Choroid plexus epithelial cell (primary cell): ENCODE results near the gene VWA1.
"Not testable (repeated sequence)": the region's sequence is repeated elsewhere in the genome, so short reads cannot be mapped to it uniquely, and the experiment has no call there.

Source experiments
- DNase-seq: peaks from one replicate; pipeline ENCODE4 v3.0.0-alpha.2; 2010; ENCODE audit warnings: low read depth
- H3K4me3 ChIP-seq: 2 replicates; pipeline ENCODE4 v1.5.1; 2011; ENCODE audit warnings: low read depth, mild to moderate bottlenecking, control low read depth, low read length, moderate library complexity
- TF ChIP-seq, protein P1 (sequence below): conservative IDR thresholded peaks from 2 replicates; pipeline ENCODE4 v1.5.1; 2011; ENCODE audit warnings: low read depth, mild to moderate bottlenecking, control low read depth, inconsistent platforms, low read length, moderate library complexity

The VWA1 gene

DNA sequence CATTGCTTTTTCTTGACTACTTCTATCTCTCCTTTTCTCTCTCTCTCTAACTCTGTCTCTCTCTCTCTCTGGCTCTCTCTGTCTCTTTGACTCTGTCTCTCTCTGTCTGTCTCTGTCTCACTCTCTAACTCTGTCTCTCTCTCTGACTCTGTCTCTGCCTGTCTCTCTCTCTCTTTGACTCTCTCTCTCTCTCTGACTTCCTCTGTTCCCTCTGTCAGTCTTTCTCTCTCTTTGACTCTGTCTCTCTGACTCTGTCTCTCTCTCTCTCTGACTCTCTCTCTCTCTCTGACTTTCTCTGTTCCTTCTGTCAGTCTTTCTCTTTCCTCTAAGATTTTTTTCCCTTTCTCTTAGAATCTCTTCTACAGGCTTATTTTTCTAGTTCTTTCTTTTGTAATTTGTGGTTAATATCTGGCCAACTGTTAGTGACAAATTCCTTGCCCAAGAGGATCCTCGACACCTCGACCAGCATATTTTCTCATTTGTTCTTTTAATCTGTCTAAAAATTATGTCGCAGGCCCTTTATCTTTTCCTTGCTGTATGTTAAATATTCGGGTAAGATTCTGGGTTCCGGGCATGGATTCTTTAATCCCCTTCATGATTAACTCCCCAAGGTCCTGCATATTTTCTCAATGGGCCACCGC, 13.7 kb downstream of the VWA1 start, which contains the start of gene ATAD3C:
TSS of gene ATAD3C (plus strand) at position 591 of the 641 bp plus-strand sequence. CDS start 995 bp downstream, outside the sequence.
- H3K4me3 ChIP-seq = no peak within 1 kb of the TSS
- TF ChIP-seq, protein P1, sequence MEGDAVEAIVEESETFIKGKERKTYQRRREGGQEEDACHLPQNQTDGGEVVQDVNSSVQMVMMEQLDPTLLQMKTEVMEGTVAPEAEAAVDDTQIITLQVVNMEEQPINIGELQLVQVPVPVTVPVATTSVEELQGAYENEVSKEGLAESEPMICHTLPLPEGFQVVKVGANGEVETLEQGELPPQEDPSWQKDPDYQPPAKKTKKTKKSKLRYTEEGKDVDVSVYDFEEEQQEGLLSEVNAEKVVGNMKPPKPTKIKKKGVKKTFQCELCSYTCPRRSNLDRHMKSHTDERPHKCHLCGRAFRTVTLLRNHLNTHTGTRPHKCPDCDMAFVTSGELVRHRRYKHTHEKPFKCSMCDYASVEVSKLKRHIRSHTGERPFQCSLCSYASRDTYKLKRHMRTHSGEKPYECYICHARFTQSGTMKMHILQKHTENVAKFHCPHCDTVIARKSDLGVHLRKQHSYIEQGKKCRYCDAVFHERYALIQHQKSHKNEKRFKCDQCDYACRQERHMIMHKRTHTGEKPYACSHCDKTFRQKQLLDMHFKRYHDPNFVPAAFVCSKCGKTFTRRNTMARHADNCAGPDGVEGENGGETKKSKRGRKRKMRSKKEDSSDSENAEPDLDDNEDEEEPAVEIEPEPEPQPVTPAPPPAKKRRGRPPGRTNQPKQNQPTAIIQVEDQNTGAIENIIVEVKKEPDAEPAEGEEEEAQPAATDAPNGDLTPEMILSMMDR = no peak
- DNase-seq = no peak

DNA sequence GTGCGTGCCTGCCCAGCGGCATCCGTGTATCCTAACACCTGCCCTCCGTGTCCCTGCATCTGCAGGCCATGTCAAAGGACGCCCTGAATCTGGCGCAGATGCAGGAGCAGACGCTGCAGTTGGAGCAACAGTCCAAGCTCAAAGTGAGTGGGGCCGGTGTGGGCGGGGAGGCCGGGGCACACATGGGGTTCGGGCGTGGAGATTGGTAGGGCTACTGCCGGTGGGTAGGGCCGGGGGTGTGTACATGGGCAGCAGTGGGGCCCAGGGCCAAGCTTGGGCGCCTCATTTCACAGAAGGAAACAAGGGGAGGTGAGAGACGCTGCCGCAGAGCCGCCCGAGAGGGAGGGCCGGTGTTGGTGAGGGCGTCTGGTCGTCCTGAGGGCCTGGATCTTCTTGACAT, 15.1 kb downstream of the VWA1 start:
- not testable (repeated sequence) for H3K4me3 ChIP-seq, DNase-seq

DNA sequence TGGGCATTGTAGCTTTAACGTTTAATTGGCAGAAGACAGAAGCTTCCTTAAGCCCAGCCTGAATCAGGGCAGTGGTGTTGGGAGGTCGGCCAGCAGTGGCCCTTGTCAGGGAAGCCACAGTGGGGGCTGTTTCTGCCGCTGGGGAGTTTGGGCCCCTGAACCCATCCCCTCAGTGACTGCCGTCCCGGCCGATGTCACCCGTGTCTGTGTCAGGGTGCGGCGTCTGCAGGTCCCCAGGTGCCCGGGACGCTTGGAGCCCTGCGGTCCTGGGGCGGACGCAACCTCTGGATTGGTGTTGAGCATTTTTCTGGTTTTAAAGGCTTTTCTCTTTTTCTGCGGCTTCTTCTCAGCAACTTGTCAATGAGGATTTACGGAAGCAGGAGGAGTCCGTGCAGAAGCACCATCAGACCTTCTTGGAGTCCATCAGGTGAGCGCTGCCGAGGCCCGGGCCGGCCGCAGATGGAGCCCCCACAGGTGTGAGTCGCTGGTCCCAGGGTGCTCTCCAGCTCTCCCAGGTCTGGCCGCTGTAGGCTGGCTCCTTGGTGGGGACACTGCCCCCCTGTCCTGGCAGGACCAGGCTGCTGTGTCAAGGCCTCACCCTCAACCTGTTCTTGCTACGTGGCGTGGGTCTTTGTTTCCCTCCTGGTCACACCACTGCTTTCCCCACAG, 16.3 kb downstream of the VWA1 start:
- TF ChIP-seq, protein P1 = no peak
- no peak for DNase-seq
- H3K4me3 ChIP-seq = no peak overlapping the region

DNA sequence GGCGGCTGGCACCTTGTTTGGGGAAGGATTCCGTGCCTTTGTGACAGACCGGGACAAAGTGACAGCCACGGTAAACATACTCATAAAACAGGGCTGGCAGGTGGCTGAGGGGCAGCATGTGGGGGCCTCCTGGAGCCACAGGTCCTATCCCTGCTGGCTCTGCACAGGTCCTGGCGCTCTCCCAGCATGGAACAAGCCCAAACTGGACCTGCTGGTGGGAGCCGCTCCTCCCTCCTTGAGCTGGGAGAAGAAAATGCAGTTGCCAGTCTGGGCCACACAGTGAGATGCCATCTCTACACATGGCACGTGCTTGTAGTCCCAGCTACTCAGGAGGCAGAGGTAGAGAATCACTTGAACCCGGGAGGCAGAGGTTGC, 16.9 kb downstream of the VWA1 start:
- not testable (repeated sequence) for DNase-seq, H3K4me3 ChIP-seq

DNA sequence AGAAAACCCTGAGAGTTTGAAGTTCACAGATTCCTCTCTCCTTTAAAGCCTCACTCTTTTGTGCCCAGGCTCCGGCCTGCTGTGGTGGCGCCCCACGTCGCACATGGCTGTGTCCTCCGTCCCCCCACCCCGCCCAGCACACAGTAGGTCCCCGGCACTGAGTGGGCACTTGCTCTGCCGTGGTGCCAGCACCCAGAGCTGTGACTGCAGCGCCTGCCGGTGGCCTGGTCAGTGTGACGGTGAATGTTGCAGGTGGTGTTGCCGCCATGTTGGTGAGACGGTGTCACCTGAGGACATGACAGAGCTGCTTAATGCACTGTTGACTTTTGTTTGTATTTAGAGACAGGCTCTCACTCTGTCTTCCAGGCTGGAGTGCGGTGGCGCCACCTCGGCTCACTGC, 17.4 kb downstream of the VWA1 start:
- H3K4me3 ChIP-seq = no peak overlapping the region
- DNase-seq = no peak
- TF ChIP-seq, protein P1 = no peak

GRCh38 chr1:1454286-1455056, 19.0 kb downstream of the VWA1 start:
- not testable (repeated sequence) for H3K4me3 ChIP-seq, DNase-seq

DNA sequence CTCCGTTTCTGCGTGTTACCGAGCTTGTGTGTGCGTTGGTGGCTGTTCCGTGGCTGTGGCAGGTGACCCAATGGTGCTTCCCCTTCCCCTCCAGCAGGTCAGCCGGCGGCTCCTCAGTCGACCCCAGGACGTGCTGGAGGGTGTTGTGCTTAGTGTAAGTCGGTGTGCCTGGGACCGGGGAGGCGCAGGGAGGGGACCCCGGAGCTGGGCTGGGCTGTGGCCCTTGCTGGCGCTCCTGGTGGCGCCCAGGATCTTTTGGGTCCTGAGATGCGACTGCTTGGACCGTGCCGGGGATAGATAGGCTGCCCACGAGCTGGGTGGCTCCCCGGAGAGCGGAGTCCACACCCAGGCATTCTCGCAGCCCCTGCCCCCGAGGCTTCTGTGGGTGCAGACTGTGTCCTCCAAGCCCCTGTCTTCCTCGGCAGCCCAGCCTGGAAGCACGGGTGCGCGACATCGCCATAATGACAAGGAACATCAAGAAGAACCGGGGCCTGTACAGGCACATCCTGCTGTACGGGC, 19.9 kb downstream of the VWA1 start:
- no peak overlapping the region for H3K4me3 ChIP-seq
- TF ChIP-seq, protein P1 = no peak
- no peak for DNase-seq

- DNase-seq, H3K4me3 ChIP-seq: not testable (repeated sequence)
Measured at GRCh38 chr1:1455934-1456333, 20.4 kb downstream of the VWA1 start.

GRCh38 chr1:1456683-1457255, 21.3 kb downstream of the VWA1 start:
- not testable (repeated sequence) for DNase-seq, H3K4me3 ChIP-seq

DNA sequence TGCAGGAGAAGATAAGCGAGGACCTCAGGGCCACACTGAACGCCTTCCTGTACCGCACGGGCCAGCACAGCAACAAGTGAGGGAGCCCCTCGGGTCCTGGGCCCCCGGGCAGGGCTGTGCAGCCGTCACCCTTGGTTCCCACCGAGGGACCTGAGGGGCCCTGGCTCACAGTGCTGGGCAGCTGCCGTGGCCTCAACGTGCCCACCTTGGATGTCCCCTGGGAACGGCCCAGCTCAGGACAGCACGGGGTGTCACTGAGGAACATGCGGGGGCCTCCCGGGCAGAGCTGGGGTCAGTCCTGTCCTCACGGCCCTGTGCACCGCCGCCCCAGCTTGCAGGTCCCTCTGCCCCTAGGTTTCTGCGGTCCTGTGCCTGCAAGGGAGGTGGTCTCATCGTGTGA, 23.7 kb downstream of the VWA1 start:
- not testable (repeated sequence) for DNase-seq, H3K4me3 ChIP-seq

GRCh38 chr1:1459711-1460110, 24.2 kb downstream of the VWA1 start:
- H3K4me3 ChIP-seq, DNase-seq: not testable (repeated sequence)
